Fibroblast of lung (primary cell): Measurements from ENCODE around the gene PDE10A.

ENCODE experiments used
- CTCF ChIP-seq, 2 donors: IDR thresholded peaks in 1 of 2; conservative IDR thresholded peaks in 1 of 2; 1 replicate in 1 of 2; 2 replicates in 1 of 2; pipeline ENCODE4 v1.5.1; 2011 to 2012; ENCODE audit warnings: low read length in 2 of 2, control low read depth in 1 of 2, inconsistent platforms in 1 of 2, low read depth in 1 of 2, mild to moderate bottlenecking in 1 of 2
- EZH2 ChIP-seq: IDR thresholded peaks from 2 replicates; pipeline ENCODE4 v1.5.1; 2012; ENCODE audit warnings: low read length, control low read depth, mild to moderate bottlenecking; ENCODE audit errors: missing control alignments

- TF ChIP-seq CTCF (conservative IDR thresholded peaks at IDR 0.05 in 1 of 2, IDR thresholded peaks at IDR 0.05 in 1 of 2; ENCODE audit: low read depth in 1 of 2, low read length in 2 of 2) (no peak), EZH2 (no peak)
Measured at GRCh38 chr6:165676435-165677068, 13.5 kb upstream of the PDE10A start.
